IMR-90 (cell line): ENCODE data around the gene CDHR2. TPM values are rescaled to one million over a fixed set of nuclear protein-coding genes. Genes with fewer than 3 reads are reported as not detected.

Experiments used
- ATAC-seq: fragments of 200-7000 bp; cut with Tn5 transposase; 2 replicates; pipeline ENCODE4 v1.9.1; 2020; ENCODE audit warnings: low read depth, mild to moderate bottlenecking, moderate library complexity
- BruUV-seq: library from RNA; stranded (reverse); fragments of 400-500 nt; replicated peaks from 2 replicates; lab custom pipeline; 2021; lab: Mats Ljungman, UMichigan
- CTCF ChIA-PET: fragments of 300-600 bp; formaldehyde crosslinking; extraction: SDS; loops from one replicate; lab custom pipeline; 2021; ENCODE audit warnings: antibody characterized with exemption; lab: Yijun Ruan, JAX
- POLR2A ChIA-PET: fragments of 300-600 bp; sonication (Branson Sonifier 250); formaldehyde crosslinking; loops from one replicate; lab custom pipeline; 2022; ENCODE audit warnings: antibody characterized with exemption; ENCODE audit not compliant: unreplicated experiment; lab: Charles Lee
- DNase-seq: peaks from one replicate; pipeline ENCODE4 v3.0.0; 2013
- H2AFZ ChIP-seq: replicated peaks from 2 replicates; pipeline ENCODE3; 2013; ENCODE audit warnings: low read length, mild to moderate bottlenecking; ENCODE audit not compliant: poor library complexity
- H2AK5ac ChIP-seq: 2 replicates; pipeline ENCODE4 v1.6.1; 2013; ENCODE audit warnings: low read depth, low read length, inconsistent platforms
- H2AK9ac ChIP-seq: replicated peaks from 2 replicates; pipeline ENCODE3; 2013; ENCODE audit warnings: mild to moderate bottlenecking, low read depth, low read length, moderate library complexity; ENCODE audit not compliant: poor library complexity
- H2BK120ac ChIP-seq: 2 replicates; pipeline ENCODE4 v1.6.1; 2013; ENCODE audit warnings: low read depth, low read length, inconsistent platforms
- H2BK15ac ChIP-seq: 3 replicates; pipeline ENCODE4 v1.6.1; 2013; ENCODE audit warnings: low read depth, low read length, inconsistent platforms
- H2BK20ac ChIP-seq: 2 replicates; pipeline ENCODE4 v1.6.1; 2013; ENCODE audit warnings: low read depth, mild to moderate bottlenecking, inconsistent platforms, low read length, moderate library complexity
- H2BK5ac ChIP-seq: 2 replicates; pipeline ENCODE4 v1.6.1; 2013; ENCODE audit warnings: mild to moderate bottlenecking, low read depth, low read length, inconsistent platforms; ENCODE audit not compliant: poor library complexity, severe bottlenecking
- H3K14ac ChIP-seq: replicated peaks from 2 replicates; pipeline ENCODE4 v1.6.1; 2013; ENCODE audit warnings: low read depth, low read length, inconsistent platforms
- H3K18ac ChIP-seq: 2 replicates; pipeline ENCODE4 v1.6.1; 2013; ENCODE audit warnings: low read depth, low read length, control low read depth
- H3K23ac ChIP-seq: 2 replicates; pipeline ENCODE4 v1.6.1; 2013; ENCODE audit warnings: low read depth, low read length, inconsistent platforms
- H3K27ac ChIP-seq: 2 replicates; pipeline ENCODE4 v1.5.1; 2013; ENCODE audit warnings: mild to moderate bottlenecking, control low read depth, low read length; ENCODE audit not compliant: insufficient read depth
- H3K27me3 ChIP-seq: 2 replicates; pipeline ENCODE4 v1.6.1; 2013; ENCODE audit warnings: low read length; ENCODE audit not compliant: control insufficient read depth, insufficient read depth
- H3K36me3 ChIP-seq: 2 replicates; pipeline ENCODE4 v1.6.1; 2013; ENCODE audit warnings: low read length, mixed read lengths; ENCODE audit not compliant: control insufficient read depth, insufficient read depth
- H3K4ac ChIP-seq: 2 replicates; pipeline ENCODE4 v1.6.1; 2013; ENCODE audit warnings: low read depth, low read length, inconsistent platforms
- H3K4me1 ChIP-seq: 2 replicates; pipeline ENCODE4 v1.6.1; 2013; ENCODE audit warnings: low read length, mixed read lengths; ENCODE audit not compliant: control insufficient read depth, insufficient read depth
- H3K4me2 ChIP-seq: 2 replicates; pipeline ENCODE4 v1.6.1; 2013; ENCODE audit warnings: low read depth, mild to moderate bottlenecking, control low read depth, low read length, moderate library complexity
- H3K4me3 ChIP-seq: 2 replicates; pipeline ENCODE4 v1.5.1; 2013; ENCODE audit warnings: low read depth, mild to moderate bottlenecking, control low read depth, low read length, moderate library complexity; ENCODE audit not compliant: insufficient read depth
- H3K56ac ChIP-seq: 2 replicates; pipeline ENCODE4 v1.6.1; 2013; ENCODE audit warnings: low read length, inconsistent platforms; ENCODE audit not compliant: insufficient read depth; ENCODE audit errors: extremely low read depth
- H3K79me1 ChIP-seq, 2 experiments: 2 replicates each; pipeline ENCODE4 v1.6.1; 2013; ENCODE audit warnings: low read length in 2 of 2, inconsistent platforms in 1 of 2, low read depth in 1 of 2
- H3K9ac ChIP-seq: 2 replicates; pipeline ENCODE4 v1.6.1; 2013; ENCODE audit warnings: low read depth, low read length, control low read depth
- H3K9me1 ChIP-seq: 2 replicates; pipeline ENCODE4 v1.6.1; 2013; ENCODE audit warnings: low read length, inconsistent platforms; ENCODE audit not compliant: insufficient read depth
- H3K9me3 ChIP-seq: 2 replicates; pipeline ENCODE4 v1.6.1; 2013; ENCODE audit warnings: low read length; ENCODE audit not compliant: control insufficient read depth, insufficient read depth
- H4K20me1 ChIP-seq: 2 replicates; pipeline ENCODE4 v1.6.1; 2013; ENCODE audit warnings: low read length, inconsistent platforms; ENCODE audit not compliant: insufficient read depth
- H4K5ac ChIP-seq: 2 replicates; pipeline ENCODE4 v1.6.1; 2013; ENCODE audit warnings: mild to moderate bottlenecking, low read depth, low read length, control low read depth
- H4K8ac ChIP-seq, 2 experiments: 2 replicates each; pipeline ENCODE4 v1.6.1; 2013; ENCODE audit warnings: low read depth in 2 of 2, low read length in 2 of 2, control low read depth in 1 of 2, inconsistent platforms in 1 of 2
- H4K91ac ChIP-seq: 2 replicates; pipeline ENCODE4 v1.6.1; 2013; ENCODE audit warnings: low read depth, low read length, inconsistent platforms; ENCODE audit not compliant: insufficient read depth
- CHD1 ChIP-seq: IDR thresholded peaks from 2 replicates; pipeline ENCODE4 v1.6.1; 2012; ENCODE audit warnings: low read depth, low read length, improper control_type of control experiment
- MAFK ChIP-seq: IDR thresholded peaks from 2 replicates; pipeline ENCODE4 v1.6.1; 2012; ENCODE audit warnings: low read depth, low read length, improper control_type of control experiment
- MAZ ChIP-seq: IDR thresholded peaks from 2 replicates; pipeline ENCODE4 v1.6.1; 2012; ENCODE audit warnings: low read depth, mild to moderate bottlenecking, low read length, improper control_type of control experiment, moderate library complexity, borderline replicate concordance
- MXI1 ChIP-seq: IDR thresholded peaks from 2 replicates; pipeline ENCODE4 v1.6.1; 2012; ENCODE audit warnings: low read depth, mild to moderate bottlenecking, low read length, moderate library complexity, borderline replicate concordance
- NFE2L2 ChIP-seq: fragments of 150-350 bp; IDR thresholded peaks from 2 replicates; pipeline ENCODE4 v1.6.1; 2016; ENCODE audit warnings: low read depth, mild to moderate bottlenecking, low read length
- POLR2A ChIP-seq: IDR thresholded peaks from 2 replicates; pipeline ENCODE4 v1.6.1; 2012; ENCODE audit warnings: mild to moderate bottlenecking, low read depth, low read length
- RCOR1 ChIP-seq: IDR thresholded peaks from 2 replicates; pipeline ENCODE4 v1.6.1; 2012; ENCODE audit warnings: mild to moderate bottlenecking, low read length, improper control_type of control experiment; ENCODE audit not compliant: insufficient replicate concordance
- RFX5 ChIP-seq: IDR thresholded peaks from 2 replicates; pipeline ENCODE4 v1.8.0; 2012; ENCODE audit warnings: low read depth, mild to moderate bottlenecking, low read length, moderate library complexity
- WGBS, 2 experiments: methylation state at CpG; one replicate each; pipeline versions ENCODE4 v1.1.5 to v1.1.7; 2013; ENCODE audit warnings: missing lambda C conversion rate in 2 of 2; ENCODE audit not compliant: insufficient read length in 1 of 2; ENCODE audit errors: extremely low coverage in 2 of 2; 5-methylcytosine and 5-hydroxymethylcytosine counted together
- dilution Hi-C: fragments of 300-500 bp; cut with HindIII; formaldehyde crosslinking; loops from one replicate; pipeline ENCODE4 v1.14.3; 2018; ENCODE audit warnings: low sequenced_read_pairs; ENCODE audit not compliant: unreplicated experiment
- in situ Hi-C: fragments of 300-500 bp; cut with MboI; formaldehyde crosslinking; loops from 3 replicates; pipeline ENCODE4 v1.14.3; 2019; ENCODE audit warnings: low sequenced_read_pairs, inconsistent platforms, mixed read lengths
- intact Hi-C: fragments of 100-400 bp; cut with micrococcal nuclease; formaldehyde crosslinking; loops from 2 replicates; pipeline ENCODE4 v1.10.0; 2022
- polyA plus RNA-seq, 3 experiments: library from polyadenylated mRNA; depleted of rRNA; stranded (reverse); fragments of >200 nt; gene quantifications; 2 replicates each; pipeline ENCODE4 v1.2.3, GENCODE V29; 2012; ENCODE audit warnings: low replicate concordance in 1 of 3
- total RNA-seq: library from RNA; depleted of rRNA; stranded (reverse); fragments of >200 nt; gene quantifications from 2 replicates; pipeline ENCODE4 v1.2.3, GENCODE V29; 2012
- TF ChIP-seq, protein P1 (sequence below): conservative IDR thresholded peaks from 2 replicates; pipeline ENCODE4 v1.5.1; 2012; ENCODE audit warnings: mild to moderate bottlenecking, low read depth, low read length, improper control_type of control experiment
- TF ChIP-seq, protein P2 (sequence below): fragments of 150-350 bp; IDR thresholded peaks from 2 replicates; pipeline ENCODE4 v1.6.1; 2016; ENCODE audit warnings: low read depth, mild to moderate bottlenecking, low read length, moderate library complexity, borderline replicate concordance
- TF ChIP-seq, protein P3 (sequence below): fragments of 150-350 bp; IDR thresholded peaks from 2 replicates; pipeline ENCODE4 v1.6.1; 2017; ENCODE audit warnings: mild to moderate bottlenecking, antibody characterized with exemption, low read length, low read depth

Gene CDHR2
- total and polyA plus RNA-seq, 2 of the 4 experiments (the other 2 are of a cell fraction), result not detected

DNA sequence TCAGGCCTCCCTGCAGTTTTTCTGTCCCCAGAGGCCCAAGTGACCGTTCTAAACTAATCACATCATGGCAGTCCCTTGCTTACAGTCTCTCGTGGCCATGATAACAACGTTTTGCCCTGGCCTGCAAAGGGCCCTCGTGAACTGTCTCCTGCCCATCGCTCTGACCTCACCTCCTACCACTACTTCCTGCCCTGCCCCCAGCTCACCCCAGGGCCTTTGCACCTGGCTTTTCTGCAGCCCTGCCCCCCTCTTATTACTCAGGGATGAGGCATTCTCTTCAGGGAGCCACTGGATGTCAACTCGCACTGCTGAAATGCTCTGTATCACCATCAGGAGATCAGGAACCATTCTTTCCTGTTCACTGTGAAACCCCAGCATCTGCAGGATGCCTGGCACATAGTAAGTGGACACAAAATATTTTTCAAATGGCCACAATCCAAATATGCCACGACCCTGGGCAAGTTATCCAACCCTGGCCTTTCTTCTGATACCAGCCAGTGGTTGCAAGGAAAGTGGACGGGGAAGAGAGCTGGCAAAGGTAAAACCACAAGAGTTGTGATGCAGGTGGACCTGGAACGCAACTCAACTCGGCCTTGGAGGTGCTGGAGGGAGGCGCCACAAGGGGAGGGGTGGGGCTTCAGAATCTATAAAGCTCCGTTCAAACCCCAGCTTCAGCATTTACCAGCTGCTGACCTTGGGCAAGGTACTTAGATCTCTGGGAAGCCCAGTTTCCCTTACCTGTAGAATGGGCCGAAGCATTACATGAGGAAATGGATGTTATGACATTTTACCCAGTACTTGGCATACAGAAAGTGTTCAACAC is 79.5 kb downstream of the CDHR2 start:
- Histone ChIP-seq H3K4me1 (peaks cover 2% of the 10 kb centered on the region; the same call in 1 of the 2 replicates), H3K23ac (no peak overlapping the region), H3K18ac (no peak overlapping the region), H3K56ac (no peak overlapping the region), H4K5ac (no peak overlapping the region), H3K9me1 (peaks cover 3% of the 10 kb centered on the region; the same call in 1 of the 2 replicates), H3K9ac (no peak overlapping the region), H2BK15ac (no peak overlapping the region), H3K27ac (no peak overlapping the region), H3K4ac (no peak overlapping the region), H2AK9ac (peak overlapping the region; percentile 61), H3K14ac (no peak overlapping the region), H3K79me1 (no peaks in the 10 kb centered on the region), H3K4me3 (no peak overlapping the region), H3K9me3 (no peaks in the 10 kb centered on the region), H2BK5ac (no peak overlapping the region), H2AK5ac (no peak overlapping the region), H2BK20ac (no peak overlapping the region), H3K4me2 (no peak overlapping the region), H4K91ac (no peak overlapping the region), H3K27me3 (peaks cover 71% of the 10 kb centered on the region), H3K36me3 (no peaks in the 10 kb centered on the region), H2AFZ (no peak overlapping the region), H4K20me1 (no peaks in the 10 kb centered on the region; the same call in 1 of the 2 replicates), H2BK120ac (no peak overlapping the region), H4K8ac (no peak overlapping the region)
- DNase-seq, result no peak
- TF ChIP-seq RFX5 (no peak), POLR2A (no peak), MXI1 (no peak), NFE2L2 (no peak), CHD1 (no peak), RCOR1 (no peak), MAZ (no peak), MAFK (no peak)
- TF ChIP-seq, protein P1, sequence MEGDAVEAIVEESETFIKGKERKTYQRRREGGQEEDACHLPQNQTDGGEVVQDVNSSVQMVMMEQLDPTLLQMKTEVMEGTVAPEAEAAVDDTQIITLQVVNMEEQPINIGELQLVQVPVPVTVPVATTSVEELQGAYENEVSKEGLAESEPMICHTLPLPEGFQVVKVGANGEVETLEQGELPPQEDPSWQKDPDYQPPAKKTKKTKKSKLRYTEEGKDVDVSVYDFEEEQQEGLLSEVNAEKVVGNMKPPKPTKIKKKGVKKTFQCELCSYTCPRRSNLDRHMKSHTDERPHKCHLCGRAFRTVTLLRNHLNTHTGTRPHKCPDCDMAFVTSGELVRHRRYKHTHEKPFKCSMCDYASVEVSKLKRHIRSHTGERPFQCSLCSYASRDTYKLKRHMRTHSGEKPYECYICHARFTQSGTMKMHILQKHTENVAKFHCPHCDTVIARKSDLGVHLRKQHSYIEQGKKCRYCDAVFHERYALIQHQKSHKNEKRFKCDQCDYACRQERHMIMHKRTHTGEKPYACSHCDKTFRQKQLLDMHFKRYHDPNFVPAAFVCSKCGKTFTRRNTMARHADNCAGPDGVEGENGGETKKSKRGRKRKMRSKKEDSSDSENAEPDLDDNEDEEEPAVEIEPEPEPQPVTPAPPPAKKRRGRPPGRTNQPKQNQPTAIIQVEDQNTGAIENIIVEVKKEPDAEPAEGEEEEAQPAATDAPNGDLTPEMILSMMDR, result no peak
- TF ChIP-seq, protein P2, sequence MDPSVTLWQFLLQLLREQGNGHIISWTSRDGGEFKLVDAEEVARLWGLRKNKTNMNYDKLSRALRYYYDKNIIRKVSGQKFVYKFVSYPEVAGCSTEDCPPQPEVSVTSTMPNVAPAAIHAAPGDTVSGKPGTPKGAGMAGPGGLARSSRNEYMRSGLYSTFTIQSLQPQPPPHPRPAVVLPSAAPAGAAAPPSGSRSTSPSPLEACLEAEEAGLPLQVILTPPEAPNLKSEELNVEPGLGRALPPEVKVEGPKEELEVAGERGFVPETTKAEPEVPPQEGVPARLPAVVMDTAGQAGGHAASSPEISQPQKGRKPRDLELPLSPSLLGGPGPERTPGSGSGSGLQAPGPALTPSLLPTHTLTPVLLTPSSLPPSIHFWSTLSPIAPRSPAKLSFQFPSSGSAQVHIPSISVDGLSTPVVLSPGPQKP, result no peak
- TF ChIP-seq, protein P3, sequence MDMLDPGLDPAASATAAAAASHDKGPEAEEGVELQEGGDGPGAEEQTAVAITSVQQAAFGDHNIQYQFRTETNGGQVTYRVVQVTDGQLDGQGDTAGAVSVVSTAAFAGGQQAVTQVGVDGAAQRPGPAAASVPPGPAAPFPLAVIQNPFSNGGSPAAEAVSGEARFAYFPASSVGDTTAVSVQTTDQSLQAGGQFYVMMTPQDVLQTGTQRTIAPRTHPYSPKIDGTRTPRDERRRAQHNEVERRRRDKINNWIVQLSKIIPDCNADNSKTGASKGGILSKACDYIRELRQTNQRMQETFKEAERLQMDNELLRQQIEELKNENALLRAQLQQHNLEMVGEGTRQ, result no peak
- ChIA-PET POLR2A (no interaction called here), CTCF (no interaction called here)
- intact Hi-C loops, result no loop called here
- no peak for ATAC-seq
- BruUV-seq, result no TSS peak
- dilution Hi-C loops, result no loop called here
- in situ Hi-C loops, result loop anchor here (10.0 kb wide), 1 partner anchor 54 kb away; no protein-coding TSS in a partner anchor
- WGBS, 2 experiments, result 68% methylated on average over 6 of the region's 13 CpGs; no CpG with 5 or more reads in 1 of the 2 experiments
